Measurements from ENCODE around the gene BRD2.

BRD2 gene

DNA sequence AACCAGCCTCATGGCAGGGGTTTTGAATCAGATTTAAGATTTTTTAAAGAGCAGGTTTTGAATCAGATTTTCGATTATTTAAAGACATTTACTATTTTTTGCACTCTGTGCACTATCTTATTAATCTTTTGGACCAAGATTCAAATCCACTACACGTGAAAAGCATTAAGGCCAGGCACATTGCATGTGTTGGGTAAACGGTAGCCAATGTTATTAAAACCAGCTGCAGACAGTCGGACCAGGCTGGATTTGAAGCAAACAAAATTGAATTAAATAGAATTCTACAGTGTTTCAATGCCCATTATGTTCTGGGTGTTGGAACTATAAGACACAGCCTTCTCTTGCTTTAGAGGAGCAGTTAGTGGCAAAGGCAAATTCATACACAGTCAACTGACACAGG, 33.3 kb downstream of the BRD2 start:
- DNase-seq: no peak

DNA sequence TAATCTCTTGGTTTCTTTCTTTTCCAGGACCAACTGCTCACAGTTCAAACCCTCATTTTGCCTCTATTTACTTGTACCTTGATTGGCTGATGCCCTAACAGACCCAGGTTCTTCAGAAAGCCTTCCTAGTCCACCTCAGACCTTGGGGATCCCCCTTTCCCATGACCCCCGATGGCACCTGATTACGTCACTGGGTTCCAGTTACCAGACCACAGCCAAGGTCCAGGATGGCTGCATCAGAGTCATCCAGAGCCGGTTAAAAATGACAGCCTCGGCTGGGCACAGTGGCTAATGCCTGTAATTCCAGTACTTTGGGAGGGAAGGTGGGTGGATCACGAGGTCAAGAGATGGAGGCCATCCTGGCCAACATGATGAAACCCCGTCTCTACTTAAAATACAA, 36.5 kb downstream of the BRD2 start:
- DNase-seq: no peak

DNA sequence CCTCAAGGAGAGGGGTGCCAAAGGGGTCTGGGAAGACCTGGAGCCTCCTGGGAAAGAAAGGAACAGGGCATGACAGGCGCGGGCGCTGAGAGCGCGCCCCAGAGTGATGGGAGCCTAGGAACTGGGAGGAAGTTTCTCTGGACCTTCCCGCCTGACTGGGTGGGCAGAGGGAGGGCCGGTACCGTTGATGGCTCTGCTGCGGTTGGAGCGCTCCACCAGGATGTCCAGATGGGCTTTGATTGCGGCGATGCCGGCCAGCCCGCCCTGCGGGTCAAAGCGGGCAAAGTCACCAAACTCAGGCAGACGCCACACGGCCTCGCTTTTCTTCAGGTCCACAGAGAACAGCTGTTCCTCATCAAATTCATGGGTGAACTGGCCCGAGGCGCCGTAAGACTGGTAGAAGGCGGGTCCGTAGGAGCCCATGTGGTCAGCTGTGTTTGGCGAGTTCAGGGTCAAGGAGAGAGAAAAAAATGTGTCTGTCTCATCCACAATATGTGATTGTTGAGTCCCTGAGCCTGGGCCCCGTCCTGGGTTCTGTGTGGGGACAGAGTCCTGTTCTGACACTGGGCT, 39.5 kb downstream of the BRD2 start:
- DNase-seq: no peak

DNA sequence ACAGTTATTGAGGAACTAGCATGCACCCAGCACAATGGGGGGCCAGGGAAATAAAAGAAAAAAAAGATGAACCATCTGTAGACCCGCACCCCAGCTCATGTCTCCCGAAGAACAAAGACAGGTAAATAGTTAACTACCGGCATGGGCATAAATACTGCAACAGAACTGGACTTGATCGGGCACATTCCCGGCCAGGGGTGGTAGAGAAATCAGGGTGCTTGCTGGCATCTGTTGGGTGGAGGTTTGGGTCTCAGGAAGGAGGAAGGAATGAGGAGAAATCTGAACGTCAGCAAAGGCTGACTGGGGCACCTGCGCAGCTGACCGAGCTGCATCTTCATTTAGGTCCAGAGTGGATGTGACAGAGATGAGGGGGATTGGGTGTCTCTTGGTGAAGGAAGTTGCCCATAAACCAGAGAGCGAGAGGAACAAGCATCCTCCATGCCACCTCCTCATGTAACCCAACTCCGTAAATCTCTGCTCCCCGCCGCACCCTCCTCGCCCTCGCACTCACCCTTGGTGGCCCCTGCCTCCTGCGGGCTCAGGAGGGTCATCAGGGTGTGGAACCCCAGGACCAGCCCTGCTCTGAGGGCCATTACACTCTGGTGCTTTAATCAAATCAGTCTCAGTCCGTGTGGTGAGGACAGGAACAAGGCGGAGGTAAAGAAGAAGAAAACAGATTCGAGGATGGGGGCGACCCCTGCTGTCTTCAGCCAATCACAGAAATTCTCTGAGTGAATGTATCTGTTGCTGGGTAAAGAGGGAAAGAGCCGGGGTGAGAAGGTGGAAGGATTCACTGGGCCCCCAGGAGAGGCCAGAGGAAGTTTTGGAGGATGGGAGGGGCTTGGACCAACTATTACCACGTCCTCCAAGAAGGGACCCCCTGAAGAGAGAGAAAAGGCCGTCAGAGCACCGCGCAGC, 40.8 kb downstream of the BRD2 start, which contains the start of gene HLA-DOA:
TSS of gene HLA-DOA (minus strand) at position 648 of the 918 bp plus-strand sequence.
- DNase-seq: peak; percentile 59 to 63

DNA sequence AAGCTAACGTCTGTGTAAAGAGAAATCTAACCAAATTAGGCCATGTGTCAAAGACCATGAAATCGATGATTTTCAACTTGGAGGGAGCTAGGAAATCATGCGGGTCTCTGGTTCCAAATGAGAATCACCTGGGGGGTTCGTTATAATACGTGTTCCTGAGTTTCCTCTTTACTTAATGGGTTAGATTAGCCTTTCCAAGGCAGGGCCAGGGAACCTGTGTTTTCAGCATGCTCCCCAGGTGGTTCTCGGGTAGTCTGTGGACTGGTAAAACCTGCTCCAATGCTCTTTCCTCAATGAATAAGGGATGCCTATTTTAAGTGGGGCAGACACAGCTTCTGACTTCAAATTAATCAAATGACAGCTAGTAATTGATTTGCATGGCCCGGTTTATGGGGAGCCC, 42.0 kb downstream of the BRD2 start:
- no peak for DNase-seq

DNA sequence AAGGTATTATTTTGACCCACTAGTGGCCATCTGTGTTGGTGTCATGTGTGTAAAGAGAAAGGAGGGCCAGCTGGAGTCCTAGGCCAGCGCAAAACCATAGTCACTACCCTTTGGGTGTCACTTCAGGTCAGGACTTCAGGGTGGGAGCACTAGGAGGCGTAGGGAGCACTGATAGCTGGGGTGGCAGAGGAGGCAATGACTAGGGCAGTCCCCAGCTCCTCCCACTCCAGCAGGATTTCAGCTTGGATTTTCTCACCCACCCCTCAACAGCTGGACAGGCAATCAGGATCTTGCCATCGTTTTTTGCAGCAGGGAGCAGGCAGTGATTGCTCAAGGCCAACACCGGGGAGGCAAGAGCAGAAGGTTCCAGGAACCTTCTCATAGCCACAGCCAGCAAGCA, 45.2 kb downstream of the BRD2 start:
- no peak for DNase-seq

DNA sequence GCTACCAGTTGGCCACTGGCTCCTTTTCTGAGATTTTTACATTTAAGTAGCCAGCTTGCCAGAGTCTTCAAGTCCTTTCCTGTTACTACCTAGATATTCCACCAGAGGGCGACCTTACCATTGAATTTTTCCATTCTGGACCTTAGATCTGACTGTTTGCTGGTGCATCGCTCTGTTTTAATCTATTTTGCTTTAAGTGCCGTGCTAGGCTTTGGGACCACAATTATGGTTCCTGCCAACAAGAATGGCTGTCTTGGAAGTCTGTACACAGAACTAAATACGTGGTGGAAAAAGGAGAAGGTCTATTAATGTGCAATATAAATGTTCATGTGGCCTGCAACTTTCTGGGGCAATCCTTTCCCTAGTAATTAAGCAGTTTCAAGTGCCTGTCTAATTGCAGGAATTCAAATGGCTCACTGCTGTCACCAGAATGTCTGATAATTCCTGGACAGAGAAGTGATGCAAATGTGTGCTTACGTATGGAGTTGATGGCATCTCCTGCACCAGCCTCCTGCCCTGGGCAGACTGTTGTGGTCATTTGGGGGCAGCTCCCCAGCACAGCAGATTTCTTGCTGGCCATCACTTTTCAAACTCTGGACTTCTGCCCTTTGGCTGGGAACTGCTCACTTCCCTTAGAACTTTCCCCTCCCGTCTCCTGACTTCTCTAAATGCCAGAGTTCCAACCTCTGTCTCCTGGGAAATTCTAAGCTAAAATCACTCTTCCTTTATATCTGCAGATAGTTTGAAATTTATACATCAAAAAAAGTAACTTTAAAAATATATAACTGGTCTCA, 46.6 kb downstream of the BRD2 start:
- peak in 1 of 2 experiments; percentile 38 for DNase-seq

DNA sequence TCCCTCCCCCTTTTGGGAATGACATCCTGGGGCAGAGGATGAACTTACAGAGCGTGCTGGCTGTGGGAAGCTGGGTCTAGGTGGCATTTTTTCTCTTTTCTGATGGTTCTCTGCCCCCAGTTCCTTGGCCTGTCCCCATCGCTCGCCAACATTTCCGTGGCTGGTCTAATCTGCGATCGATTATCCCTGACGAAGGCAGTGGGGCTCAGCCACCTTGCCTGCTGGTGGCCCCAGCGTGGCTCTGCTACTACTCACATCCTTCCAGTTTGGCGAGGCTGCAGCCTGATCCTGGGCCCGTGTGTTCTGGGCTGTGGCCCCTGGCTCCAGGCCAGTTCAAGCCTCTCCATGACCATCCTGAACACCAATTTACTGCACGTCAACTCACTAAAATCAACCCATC, 47.4 kb downstream of the BRD2 start:
- DNase-seq: no peak

DNA sequence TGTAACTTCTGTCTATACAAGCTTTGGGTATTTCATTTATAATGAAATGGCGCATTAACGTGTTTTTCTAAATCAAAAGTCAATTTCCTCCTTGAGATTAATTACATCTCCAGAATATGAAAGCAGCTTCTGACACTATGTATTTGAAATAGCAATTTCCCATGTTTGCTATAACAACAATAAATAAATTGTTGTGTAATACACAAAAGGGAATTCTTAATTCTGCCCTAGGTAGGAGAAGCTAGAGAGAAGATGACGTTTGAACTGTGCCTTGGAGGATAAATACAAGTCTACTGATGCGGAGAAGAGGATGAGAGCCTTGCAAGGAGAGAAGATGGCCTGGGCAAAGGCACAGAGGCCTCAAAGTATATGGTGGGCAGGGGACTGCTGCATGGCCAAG, 48.6 kb downstream of the BRD2 start:
- DNase-seq: no peak

DNA sequence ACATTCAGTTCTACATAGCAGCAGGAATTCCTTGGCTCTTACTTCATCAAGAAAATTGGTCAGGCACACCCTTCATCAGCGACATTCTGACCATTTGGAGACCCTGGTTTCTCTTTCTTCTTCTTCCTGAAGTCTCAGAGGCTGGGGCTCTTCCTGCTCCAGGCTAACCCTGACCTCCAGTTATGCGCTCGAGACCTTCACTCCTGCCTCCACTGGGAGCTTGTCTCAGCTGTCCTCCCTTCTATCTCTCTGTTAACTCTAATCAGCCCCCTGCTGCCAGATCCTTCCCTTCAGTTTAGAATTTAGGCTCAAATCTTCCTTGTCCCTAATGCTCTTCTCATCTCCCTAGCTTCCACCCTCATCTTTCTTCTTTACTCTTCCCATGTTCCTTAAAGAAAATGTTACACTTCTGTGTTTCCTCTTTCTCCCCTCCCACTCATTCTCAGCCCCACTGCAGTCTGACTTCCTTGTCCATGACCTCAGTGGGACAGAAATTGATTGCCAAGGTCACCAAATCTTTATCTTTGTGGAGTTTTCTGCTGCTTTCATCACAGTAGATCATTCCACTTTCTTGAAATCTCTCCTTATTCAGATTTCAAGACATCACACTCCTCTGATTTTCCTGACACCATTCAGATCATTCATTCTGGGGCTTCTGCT, 49.4 kb downstream of the BRD2 start:
- DNase-seq: no peak

DNA sequence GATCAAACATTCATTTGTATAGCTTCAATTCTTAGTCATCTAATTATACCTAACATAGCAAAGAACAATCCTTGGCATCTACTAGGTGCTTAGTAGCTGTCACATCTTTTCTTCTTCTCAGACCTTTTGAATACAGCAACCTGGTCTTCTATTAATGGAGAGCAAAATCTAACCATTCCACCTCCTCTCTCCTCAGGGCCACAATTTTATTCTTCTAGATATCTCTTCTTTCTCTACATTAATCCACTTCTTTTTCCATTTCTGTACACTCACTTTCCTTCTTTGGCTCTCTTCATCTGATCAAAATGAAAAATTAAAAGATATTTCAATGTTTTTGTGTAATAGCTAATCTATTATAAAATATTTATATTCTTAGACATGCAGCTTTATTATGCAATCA, 50.0 kb downstream of the BRD2 start:
- DNase-seq: no peak

DNA sequence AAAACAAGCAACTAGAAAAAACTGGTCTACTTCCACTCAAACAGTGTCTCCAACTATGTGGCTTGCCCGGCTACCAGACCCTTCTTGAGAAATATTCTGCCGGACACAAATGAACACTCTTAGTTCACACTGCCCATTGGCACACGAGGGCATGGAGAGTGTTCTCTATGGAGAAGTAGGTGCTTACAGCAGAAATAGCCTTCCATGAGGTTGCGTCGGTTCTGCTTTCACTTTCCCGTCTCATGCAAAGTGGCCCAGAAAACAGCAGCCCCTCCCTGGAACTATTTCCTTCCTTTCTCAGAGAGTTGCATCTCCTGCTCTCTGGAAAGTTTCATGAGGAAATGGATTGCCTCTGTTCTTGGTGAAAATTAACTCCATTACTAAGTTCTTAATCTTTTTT, 50.5 kb downstream of the BRD2 start:
- no peak for DNase-seq

DNA sequence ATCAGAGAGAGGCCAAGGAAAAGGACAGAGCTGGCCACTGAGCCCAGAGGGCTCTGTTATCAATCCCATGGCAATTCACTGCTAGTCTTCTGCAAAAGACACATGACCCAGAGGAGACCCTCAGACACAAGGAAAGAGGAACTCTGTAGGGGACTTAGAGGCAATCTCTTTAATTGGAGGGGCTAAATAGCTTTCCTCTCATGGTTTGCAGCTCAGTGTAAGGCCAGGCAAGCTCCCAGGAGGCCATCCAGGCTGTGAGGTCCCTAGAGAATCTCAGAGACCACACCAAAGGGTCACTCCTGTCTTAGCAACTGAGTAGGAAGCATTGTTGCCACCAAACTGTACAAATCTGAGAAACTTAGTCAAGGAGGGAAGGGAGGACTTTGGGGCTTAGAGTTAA, 51.0 kb downstream of the BRD2 start:
- no peak for DNase-seq

DNA sequence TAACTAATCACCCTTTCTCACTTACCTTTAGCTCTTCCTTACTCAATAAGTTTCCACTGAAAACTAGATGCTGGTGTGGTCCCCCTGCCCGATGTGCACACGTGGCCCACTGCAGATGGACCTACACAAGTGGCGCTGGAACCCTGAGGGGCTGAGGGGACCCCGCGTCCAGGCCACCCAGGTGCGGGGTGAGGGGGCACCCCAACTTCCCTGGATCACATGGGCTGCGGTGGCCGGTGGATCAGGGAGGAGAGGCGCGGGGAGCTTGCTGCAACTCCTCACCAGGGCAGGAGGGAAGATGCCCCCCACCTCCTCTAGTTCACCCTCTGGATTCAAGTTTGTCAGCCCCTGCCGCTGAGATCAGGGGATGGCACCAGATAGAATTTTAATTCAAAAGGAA, 53.5 kb downstream of the BRD2 start:
- no peak for DNase-seq

DNA sequence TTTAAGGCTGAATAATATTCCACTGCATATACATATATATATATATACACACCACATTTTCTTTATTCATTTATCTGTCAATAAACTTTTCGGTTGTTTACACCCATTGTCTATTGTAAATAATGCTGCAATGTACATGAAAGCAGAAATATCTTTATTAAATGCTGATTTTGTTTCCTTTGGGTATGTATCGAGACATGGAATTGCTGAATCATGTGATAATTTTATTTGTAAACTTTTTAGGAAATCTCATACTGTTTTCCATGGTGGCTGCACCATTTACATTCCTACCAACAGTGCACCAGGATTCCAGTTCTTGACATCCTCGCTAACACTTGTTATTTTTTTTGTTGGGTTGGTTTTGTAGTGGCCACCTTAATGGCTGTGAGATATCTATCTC, 55.1 kb downstream of the BRD2 start:
- DNase-seq: no peak

DNA sequence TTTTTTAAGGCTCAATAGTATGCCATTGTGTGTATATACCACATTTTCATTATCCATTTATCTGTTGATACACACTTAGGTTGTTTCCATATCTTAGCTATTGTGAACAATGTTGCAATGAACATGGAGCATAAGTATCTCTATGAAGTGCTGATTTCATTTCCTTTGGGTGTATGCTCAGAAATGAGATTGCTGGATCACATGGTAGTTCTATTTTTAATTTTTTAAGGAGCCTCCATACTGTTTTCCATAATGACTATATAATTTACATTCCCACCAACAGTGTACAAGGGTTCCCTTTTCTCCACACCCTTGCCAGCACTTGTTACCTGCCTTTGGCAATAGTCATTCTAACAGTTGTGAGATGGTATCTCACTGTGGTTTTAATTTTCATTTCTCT, 56.1 kb downstream of the BRD2 start:
- DNase-seq: no peak

DNA sequence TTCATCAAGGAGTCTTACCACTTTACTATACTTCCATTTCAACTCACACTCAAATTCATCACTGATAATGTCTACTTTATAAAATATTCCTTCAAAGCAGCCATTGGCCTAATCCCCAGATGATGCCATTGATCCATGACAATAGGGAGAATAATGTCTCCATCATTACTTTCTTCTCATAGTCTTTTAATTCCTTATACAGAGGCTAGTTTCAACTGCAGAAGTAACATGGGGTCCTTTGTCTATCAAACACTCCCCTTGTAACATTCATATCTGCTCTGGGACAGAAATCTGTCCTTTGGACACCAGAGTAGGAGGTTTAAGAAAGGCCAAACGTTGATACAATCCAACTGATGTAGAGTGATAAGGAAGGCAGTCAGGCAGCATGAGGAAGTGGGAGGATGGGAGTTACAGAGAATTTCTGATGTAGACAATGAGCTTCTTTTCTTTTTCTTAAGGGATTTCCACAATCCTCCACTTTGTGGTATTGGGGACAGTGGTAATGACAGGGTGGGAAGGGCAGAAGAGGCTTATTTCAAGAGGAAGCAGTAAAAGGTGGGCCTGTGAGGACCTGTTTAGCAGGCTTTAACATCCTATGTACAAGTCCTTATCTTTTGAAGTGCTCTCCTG, 59.9 kb downstream of the BRD2 start:
- DNase-seq: no peak

DNA sequence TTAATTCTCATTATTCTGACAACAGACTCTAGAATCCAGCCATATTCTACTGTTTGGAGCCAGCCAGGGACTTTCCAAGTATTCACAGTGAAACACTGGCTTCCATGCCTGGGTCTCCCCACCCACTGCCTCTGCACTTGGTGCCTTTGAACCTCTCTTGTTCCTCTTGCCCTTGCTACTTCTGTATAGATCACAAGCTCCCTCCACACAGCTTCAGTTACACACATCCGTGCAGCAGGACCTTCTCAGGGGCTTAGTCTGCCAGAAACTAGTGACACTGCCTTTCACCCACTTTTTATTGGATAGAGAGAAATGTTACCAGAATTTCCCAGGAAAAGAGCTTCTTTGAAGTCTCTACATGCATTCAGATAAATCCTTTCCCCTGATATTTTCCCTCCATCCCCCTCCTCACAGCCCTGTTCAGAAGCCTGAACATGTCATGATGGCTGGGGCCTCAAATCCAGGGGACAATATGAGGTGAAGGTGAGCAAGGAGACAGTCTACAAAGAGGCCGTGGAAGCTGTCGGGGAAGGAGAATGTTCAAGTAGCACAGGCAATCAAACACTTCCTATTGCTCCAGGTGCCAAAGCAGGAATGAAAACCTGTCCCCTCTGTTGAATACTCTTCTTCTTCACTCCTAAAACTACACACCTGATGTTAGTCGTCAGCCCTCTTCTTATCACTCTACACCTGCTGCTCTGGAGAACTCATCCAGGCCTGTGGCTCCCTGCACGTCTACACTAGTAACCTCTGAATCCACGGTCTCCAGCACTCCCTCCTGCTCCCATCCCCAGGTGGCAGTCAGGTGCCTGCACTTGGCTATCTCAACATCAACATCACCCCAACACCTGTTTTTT, 61.2 kb downstream of the BRD2 start:
- no peak for DNase-seq

DNA sequence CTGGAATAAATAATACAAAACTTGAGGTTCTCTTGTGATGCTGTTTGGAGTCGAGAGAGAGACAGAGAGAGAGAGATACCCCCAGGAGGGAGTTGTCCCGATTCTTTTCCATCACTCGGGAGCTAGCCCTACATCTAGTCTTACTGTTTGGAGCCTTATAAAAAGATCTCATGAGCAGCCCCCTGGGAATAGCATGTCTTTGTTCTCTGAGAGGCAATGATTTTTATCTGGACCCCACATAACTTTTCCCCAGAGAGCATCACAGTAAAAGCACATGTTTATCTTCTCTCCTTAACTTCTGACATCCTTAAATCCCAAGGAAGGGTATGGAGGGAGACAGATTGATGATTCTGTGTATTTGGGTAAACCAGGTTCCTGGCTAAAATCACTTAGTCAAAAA, 61.9 kb downstream of the BRD2 start:
- no peak for DNase-seq

Measured in activated T-cell treated with anti-CD3 and anti-CD28 coated beads, Interleukin-2, amount 50 U/mL, for 48 hours (primary cell).